Adrenal gland (tissue), 12 donors: Measurements from ENCODE around the gene SRCAP. TPM values are rescaled to one million over a fixed set of nuclear protein-coding genes. Genes with fewer than 3 reads are reported as not detected.
A peak's percentile ranks its signal among the peaks of the same experiment; 100 is the strongest.

Source experiments
- DNase-seq, 7 donors: peaks; one replicate each; pipeline ENCODE4 v3.0.0-alpha.2; 2019 to 2020
- H3K27ac ChIP-seq, 5 donors: fragments of 200-600 bp; sonication (generic) in 4 of 5; 1 replicate in 3 of 5; 2 replicates in 2 of 5; pipeline versions ENCODE4 v1.5.1 to v1.8.0; 2016 to 2020; ENCODE audit warnings: mild to moderate bottlenecking in 1 of 5
- H3K27me3 ChIP-seq: fragments of 200-600 bp; 2 replicates; pipeline ENCODE4 v1.8.0; 2021
- H3K36me3 ChIP-seq, 2 donors: fragments of 200-600 bp; replicated peaks in 1 of 2; 1 replicate in 1 of 2; 2 replicates in 1 of 2; pipeline versions ENCODE4 v1.5.1 to v1.8.0; 2018 to 2022
- H3K4me1 ChIP-seq, 2 donors: fragments of 200-600 bp; replicated peaks in 1 of 2; 1 replicate in 1 of 2; 2 replicates in 1 of 2; pipeline versions ENCODE4 v1.5.1 to v1.8.0; 2018 to 2021
- H3K4me3 ChIP-seq, 4 donors: fragments of 200-600 bp; sonication (generic) in 3 of 4; one replicate each; pipeline ENCODE4 v1.5.1; 2016 to 2018
- H3K9me3 ChIP-seq, 3 donors: fragments of 200-600 bp; sonication (generic) in 1 of 3; replicated peaks in 1 of 3; 1 replicate in 2 of 3; 2 replicates in 1 of 3; pipeline versions ENCODE4 v1.5.1 to v1.8.0; 2016 to 2021
- CTCF ChIP-seq, 6 experiments: fragments of 450-650 bp in 4 of 6; fragments of 200-600 bp in 2 of 6; sonication (generic) in 1 of 6; IDR thresholded peaks; 1 replicate in 5 of 6; 2 replicates in 1 of 6; pipeline versions ENCODE4 v1.5.1 to v1.8.0; 2016 to 2021; ENCODE audit warnings: antibody characterized with exemption in 6 of 6, mild to moderate bottlenecking in 2 of 6, moderate library complexity in 1 of 6
- POLR2A ChIP-seq, 2 donors: fragments of 450-650 bp; IDR thresholded peaks; one replicate each; pipeline ENCODE4 v1.6.1; 2017; ENCODE audit warnings: antibody characterized with exemption in 2 of 2, mild to moderate bottlenecking in 2 of 2, moderate library complexity in 1 of 2
- WGBS, 4 donors: extraction: QIAGEN DNeasy Blood & Tissue Kit in 2 of 4; methylation state at CpG; one replicate each; pipeline versions ENCODE4 v1.1.5 to v1.1.7; 2013 to 2017; 5-methylcytosine and 5-hydroxymethylcytosine counted together
- intact Hi-C, 2 donors: fragments of 100-400 bp; cut with DNase I; formaldehyde crosslinking; loops; one replicate each; pipeline versions ENCODE4 v1.14.1 to v1.15.0; 2022 to 2023
- polyA plus RNA-seq, 3 donors: library from polyadenylated mRNA; stranded (reverse); fragments of 200-250 nt in 2 of 3; fragments of 350-450 nt in 1 of 3; fragmentation: Illumina TruSeq in 1 of 3; extraction: RNeasy Lipid Tissue Mini Kit (QIAGEN cat#74804) in 1 of 3; gene quantifications; one replicate each; pipeline ENCODE4 v1.2.3, GENCODE V29; 2013 to 2014
- total RNA-seq, 9 donors: library from RNA; depleted of rRNA in 4 of 9; stranded (reverse); fragments of >200 nt in 4 of 9; fragments of 120-200 nt in 1 of 9; fragmentation: NEBNext Ultra II Directional in 1 of 9; extraction: Animal tissue kit (Norgen Biotek cat#: 25700) in 1 of 9; gene quantifications; one replicate each; pipeline versions ENCODE4 v1.1.0 to v1.2.4, GENCODE V29; 2013 to 2023
- donor health status: healthy with polysubstance abuse.
- donor health status: Bipolar disorder and iron deficiency.
- donor health status: DM: yes; HTN: yes; CAD: no.
- donor health status: DM: no; HTN: no; CAD: no.
- donor health status: DM: no; HTN: no; CAD: no.
- donor health status: DM: yes; HTN: yes; CAD: no.

The SRCAP gene
- total and polyA plus RNA-seq, 12 donors = 3.7 to 82.4 (median 46.6) TPM

GRCh38 chr16:30775392-30776188, 76.6 kb downstream of the SRCAP start:
- Histone ChIP-seq H3K27ac (peak overlapping the region; percentile 15 to 93 (median 79)), H3K4me3 (peak overlapping the region; percentile 18 to 70 (median 32)), H3K4me1 (peaks cover 4 to 20% of the 10 kb centered on the region in 2 donors), H3K36me3 (peaks cover 0 to 43% of the 10 kb centered on the region in 2 donors), H3K9me3 (no peaks in the 10 kb centered on the region), H3K27me3 (no peaks in the 10 kb centered on the region)
- peak; percentile 39 to 64 for TF ChIP-seq POLR2A (IDR thresholded peaks at IDR 0.05)
- no peak for TF ChIP-seq CTCF (IDR thresholded peaks at IDR 0.05)
- DNase-seq = peak; percentile 81 to 91 (median 83)
- intact Hi-C loops = no loop called here
- whole genome bisulfite sequencing, 4 donors = 0 to 1% (median 0%) methylated on average over 9 to 81 of the region's 81 CpGs

GRCh38 chr16:30777591-30778297, 78.8 kb downstream of the SRCAP start:
- intact Hi-C loops = no loop called here
- Histone ChIP-seq H3K36me3 (peaks cover 0 to 36% of the 10 kb centered on the region in 2 donors), H3K27ac (peak overlapping the region in 1 of 5 donors; percentile 6), H3K4me1 (peaks cover 4 to 20% of the 10 kb centered on the region in 2 donors), H3K27me3 (no peaks in the 10 kb centered on the region), H3K4me3 (no peak overlapping the region), H3K9me3 (no peaks in the 10 kb centered on the region)
- no peak for DNase-seq
- TF ChIP-seq CTCF (IDR thresholded peaks at IDR 0.05) (no peak), POLR2A (IDR thresholded peaks at IDR 0.05) (no peak)
- 80 to 86% (median 81%) methylated on average over 6 to 7 of the region's 7 CpGs; no CpG with 5 or more reads in 1 of the 4 donors for WGBS, 4 donors

DNA sequence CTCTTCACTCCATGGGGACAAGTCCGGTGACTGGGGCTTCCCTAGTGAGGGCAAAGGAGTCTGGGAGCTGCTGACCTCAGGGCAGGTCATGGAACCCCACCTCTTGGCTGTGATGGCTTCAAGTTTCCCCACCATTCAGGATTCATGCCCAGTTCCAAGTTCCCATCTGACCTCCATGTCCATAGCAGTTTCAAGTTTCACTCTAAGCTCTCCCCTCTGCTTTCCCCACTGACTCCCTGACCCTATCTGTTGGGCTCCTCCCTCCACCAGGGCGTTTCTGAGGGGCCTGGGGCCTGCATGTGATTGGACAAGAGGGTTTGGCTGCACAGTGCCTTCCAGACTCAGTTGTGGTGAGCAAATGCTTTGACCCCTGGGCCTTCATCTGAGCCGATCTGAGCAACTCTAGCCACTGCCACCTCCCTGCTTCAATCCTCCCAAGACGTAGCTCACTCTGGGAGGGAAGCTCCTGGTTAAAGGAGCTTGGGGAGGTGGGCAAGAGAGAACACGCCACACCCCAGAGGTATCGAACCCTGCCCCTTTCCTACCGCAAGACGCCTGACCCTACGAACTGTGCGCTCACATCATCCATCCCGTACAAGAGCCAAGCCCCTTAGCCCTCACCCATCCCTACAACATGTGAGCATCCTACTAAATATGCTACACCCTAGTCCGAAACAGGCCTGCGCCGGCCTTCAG, 79.7 kb downstream of the SRCAP start:
- WGBS, 4 donors = 81 to 91% (median 84%) methylated on average over 14 of the region's 14 CpGs

GRCh38 chr16:30779596-30779995, 80.6 kb downstream of the SRCAP start:
- Histone ChIP-seq H3K27ac (peak overlapping the region in 1 of 5 donors; percentile 31), H3K27me3 (no peaks in the 10 kb centered on the region), H3K36me3 (peaks cover 0 to 33% of the 10 kb centered on the region in 2 donors), H3K4me1 (peaks cover 4 to 19% of the 10 kb centered on the region in 2 donors), H3K4me3 (no peak overlapping the region), H3K9me3 (no peaks in the 10 kb centered on the region)
- DNase-seq = no peak
- WGBS, 4 donors = 86 to 93% (median 89%) methylated on average over 5 to 6 of the region's 6 CpGs
- TF ChIP-seq POLR2A (IDR thresholded peaks at IDR 0.05) (no peak), CTCF (IDR thresholded peaks at IDR 0.05) (no peak)
- intact Hi-C loops = no loop called here

More for the DNA sequence above, 79.7 kb downstream of the SRCAP start:
- peak in 1 of 7 donors; percentile 26 for DNase-seq
- Histone ChIP-seq H3K36me3 (peaks cover 0 to 36% of the 10 kb centered on the region in 2 donors), H3K27ac (peak overlapping the region in 1 of 5 donors; percentile 31), H3K4me1 (peaks cover 4 to 20% of the 10 kb centered on the region in 2 donors), H3K4me3 (no peak overlapping the region), H3K9me3 (no peaks in the 10 kb centered on the region), H3K27me3 (no peaks in the 10 kb centered on the region)
- no peak for TF ChIP-seq POLR2A (IDR thresholded peaks at IDR 0.05)
- intact Hi-C loops = no loop called here
